ENCODE measurements around the gene TBL2. TPM values are rescaled to one million over a fixed set of nuclear protein-coding genes. Genes with fewer than 3 reads are reported as not detected.
"Not testable (repeated sequence)": the region's sequence is repeated elsewhere in the genome, so short reads cannot be mapped to it uniquely, and the experiment has no call there.

Gene TBL2
- total RNA-seq, 1 experiment from 2014 or later: 57.3 TPM

DNA sequence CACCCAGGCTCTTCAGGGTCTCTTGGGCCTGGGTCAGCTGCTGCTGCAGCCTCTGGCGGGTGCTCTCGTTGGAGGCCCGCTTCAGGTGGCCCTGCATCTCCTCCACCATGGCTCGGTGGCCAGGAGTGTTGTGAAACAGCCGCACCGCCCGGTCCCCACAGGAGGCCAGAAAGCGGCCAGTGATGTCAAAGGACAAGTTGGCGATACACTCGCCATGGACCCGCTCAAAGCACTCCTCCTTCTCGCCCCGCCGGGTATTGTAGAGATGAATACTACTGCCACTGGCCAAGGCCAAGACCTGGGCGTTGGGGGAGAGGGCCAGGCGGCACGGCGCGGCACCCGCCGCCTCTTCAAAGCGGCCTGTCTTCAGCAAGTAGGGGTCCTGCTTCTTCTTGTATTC lies 7.9 kb downstream of the TBL2 start:
- no peak for DNase-seq (ENCODE audit: low read depth)

DNA sequence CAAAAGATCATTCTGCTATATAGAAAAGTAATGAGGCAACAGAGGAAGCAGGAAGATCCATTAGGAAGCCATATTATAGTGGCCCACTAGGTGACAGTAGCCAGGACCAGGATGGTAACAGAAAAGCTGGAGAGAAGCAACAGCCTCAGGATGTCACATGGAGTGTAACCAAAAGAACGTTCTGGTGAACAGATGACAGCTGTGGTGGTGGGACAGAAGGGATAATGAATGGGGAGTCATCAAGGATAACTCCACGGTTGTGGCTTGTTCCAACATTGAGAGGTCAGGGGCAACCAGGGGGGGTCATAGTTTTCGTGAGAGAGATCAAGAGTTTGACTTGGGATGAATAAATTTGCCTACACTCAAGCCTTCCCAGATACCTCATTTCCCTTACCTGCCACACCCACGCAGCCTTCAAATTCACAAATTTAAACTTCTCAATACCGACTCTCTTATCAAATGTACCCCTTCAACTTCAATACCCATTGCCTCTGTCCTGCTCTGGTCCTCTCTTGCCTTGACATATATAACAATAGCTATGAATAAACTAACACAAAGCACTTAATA lies 9.3 kb downstream of the TBL2 start:
- DNase-seq (ENCODE audit: low read depth): no peak

DNA sequence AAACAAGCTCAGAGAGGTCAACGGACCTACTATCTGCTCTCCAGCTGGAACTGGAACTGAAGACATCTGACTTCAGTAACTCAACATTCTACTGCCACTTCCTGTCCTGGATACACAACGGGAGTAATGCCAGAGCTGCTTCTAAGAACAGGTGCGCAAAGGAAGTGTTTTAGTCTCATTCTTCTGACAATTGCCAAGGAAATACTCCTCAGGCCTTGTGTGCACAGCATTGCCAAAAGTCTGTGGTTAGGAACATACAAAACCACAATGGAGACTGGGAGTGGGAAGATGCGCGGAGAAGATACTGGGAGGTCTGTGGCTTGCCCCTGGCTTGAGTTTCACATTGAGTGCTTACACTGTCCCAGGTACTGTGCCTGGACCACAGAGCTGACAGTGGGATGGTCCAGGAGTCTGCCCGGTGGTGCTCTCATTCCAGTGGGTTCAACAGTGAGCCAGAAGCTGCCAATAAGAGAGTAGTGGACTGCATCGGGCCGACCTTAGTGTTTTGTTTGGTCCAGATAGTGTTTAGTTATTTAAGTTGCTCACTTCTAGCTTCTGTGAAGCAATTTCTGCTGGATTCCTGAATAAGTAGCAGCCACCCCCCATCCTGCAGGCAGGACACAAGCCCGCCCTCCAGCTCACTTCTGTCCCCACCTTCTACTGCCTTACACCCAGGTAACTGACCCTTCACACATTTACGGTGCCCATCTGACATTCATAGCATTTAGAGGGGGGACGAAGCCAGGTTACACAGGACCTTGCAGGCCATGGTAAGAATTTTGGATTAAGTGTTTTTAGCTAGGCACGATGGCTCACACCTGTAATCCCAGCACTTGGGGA lies 10.3 kb downstream of the TBL2 start:
- peak; percentile 23 for DNase-seq (ENCODE audit: low read depth)

DNA sequence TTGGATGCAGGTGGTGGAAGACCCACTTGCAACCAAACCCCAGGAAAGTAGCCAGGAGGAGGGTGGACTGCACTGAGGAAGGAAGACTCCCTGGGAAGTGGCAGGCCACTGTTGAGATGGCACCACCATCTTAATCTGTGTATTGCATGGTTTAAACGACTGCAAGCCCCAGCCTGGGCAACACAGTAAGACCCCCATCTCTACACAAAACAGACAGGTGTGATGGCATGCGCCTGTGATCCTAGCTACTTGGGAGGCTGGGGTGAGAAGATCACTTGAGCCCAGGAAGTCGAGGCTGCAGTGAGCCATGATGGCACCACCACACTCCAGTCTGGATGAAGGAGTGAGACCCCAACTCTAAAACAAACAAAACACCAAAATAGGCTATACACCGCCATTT lies 11.2 kb downstream of the TBL2 start:
- DNase-seq (ENCODE audit: low read depth): no peak

DNA sequence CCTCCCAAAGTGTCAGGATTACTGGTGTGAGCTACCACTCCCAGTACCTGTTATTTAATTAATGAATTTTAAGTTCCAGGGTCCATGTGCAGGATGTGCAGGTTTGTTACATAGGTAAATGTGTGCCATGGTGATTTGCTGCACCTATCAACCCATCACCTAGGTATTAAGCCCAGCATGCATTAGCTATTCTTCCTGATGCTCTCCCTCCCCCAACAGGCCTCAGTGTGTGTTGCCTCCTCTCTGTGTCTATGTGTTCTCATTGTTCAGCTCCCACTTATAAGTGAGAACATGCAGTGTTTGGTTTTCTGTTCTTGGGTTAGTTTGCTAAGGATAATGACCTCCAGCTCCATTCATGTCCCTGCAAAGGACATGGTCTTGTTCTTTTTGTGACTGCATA lies 11.9 kb downstream of the TBL2 start:
- DNase-seq (ENCODE audit: low read depth): not testable (repeated sequence)

DNA sequence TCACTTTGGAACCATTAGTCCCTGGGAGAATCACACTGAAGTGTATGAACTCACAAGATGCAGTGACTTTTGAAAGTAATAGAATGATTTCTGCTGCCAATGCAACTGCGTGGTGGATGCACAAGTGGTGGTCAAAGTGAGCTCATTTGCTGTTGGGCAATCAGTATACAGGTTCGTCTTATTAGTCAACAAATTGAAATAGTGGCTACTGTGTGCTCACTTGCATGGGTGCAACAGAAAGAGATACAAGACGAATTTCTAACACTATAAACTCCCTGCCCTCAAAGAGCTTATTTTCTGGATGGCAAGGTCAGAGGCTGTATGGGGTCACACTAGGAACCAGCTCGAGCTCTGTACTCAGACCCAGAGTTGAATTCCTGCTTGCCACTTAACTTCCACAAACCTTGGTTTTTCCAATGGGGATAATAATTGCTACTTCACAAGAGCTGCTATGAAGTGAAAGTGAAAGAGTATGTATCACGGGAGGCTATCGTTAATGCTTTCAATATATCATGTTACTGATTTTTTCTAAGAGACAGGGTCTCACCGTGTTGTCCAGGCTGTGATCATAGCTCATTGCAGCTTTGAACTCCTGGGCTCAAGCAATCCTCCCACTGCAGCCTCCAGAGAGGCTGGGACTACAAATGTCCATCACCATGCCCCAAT lies 12.6 kb downstream of the TBL2 start:
- DNase-seq (ENCODE audit: low read depth): no peak

DNA sequence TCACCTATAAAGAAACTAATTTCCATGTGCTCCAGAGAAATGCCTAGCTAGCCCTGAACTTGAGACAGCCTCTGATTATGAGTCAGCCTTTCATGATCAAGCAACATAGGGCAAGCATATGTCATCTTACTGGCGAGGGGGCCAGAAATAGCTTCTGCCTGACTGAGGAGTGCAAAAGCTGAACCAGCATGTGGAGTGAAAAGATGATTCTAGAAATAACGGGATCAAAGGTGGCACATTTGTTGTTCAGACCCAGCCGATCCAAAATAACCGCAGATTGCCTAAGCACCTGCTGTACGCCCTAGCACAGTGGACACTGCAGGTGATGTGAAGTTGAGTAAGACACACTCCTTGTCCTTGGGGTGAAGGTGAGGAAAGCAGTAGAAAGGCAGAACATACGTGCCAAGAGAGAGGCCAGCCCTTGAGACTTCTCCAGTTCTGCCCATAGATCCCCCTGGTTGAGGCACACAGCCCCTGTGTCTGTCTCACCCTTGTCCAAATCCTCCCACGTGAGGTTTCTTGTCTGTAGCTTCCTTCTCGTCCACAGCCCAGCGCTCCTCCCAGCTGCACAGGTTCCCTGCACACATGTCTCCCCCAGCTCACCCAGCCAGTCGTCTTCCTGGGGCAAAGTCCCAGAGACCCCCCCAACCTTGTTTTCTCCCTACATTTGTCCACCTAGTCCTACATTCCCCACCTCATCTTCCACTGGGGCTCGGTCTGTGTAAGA lies 18.1 kb downstream of the TBL2 start:
- DNase-seq (ENCODE audit: low read depth): peak; percentile 78

DNA sequence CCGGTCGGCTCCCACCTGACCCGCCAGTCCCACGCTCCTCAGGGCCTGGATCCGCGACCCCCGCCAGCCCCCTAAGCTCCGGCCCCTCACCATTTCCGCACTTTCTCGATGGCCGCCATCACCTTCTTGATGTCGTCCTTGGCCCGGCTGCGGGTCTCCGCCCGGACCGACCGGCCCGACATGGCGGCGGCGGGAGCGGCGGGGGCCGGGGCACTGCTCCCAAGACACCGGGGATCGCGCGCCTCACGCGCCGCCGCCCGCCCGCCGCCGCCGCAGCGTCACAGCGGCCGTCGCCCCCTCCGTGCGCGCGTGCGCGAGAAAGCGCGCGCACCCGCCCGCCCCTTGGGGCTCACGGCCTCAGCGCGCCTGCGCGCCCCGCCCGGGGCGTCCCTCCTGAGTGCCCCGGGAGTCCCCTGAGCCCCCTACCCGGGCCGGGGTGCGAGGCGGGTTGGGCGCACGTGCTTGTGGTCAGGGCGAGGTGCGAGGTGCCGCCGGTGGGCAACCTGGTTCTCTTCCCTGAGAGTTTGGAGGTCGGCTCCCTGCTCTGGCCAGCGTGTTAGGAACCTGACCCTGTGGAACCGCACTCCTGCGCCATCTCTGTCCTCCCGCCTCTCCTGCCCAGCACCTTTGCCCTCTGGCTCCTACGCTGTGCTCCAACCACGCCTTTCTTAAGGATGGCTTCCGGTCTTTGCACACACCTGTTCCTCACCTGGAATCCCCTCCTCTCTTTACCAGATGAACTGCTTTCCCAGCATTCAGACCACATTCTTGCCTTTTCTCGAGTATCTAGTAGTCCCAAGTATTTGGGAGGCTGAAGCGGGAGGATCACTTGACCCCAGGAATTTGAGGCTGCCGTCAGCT lies 20.8 kb downstream of the TBL2 start, which contains the start of gene BCL7B:
Gene BCL7B, minus strand, starts transcription at position 294 of the 861 bp plus-strand sequence. Its CDS starts 112 bp downstream, at position 182.
- peak; percentile 52 for DNase-seq (ENCODE audit: low read depth)

DNA sequence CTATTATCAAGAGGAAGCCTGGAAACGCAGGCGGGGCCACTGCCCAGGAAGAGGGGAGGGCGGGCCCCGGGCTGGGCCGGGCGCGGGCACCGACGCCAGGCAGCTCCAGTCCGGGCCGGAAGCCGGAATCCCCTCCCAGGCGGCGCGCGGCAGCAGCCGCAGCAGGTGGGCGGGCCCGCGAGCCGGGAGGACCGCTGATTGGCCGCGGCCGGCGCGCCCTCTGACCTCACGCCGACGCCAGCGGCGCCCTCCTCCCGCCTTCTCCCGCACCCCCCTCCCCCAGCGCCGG lies 21.3 kb downstream of the TBL2 start:
- peak; percentile 95 for DNase-seq (ENCODE audit: low read depth)

DNA sequence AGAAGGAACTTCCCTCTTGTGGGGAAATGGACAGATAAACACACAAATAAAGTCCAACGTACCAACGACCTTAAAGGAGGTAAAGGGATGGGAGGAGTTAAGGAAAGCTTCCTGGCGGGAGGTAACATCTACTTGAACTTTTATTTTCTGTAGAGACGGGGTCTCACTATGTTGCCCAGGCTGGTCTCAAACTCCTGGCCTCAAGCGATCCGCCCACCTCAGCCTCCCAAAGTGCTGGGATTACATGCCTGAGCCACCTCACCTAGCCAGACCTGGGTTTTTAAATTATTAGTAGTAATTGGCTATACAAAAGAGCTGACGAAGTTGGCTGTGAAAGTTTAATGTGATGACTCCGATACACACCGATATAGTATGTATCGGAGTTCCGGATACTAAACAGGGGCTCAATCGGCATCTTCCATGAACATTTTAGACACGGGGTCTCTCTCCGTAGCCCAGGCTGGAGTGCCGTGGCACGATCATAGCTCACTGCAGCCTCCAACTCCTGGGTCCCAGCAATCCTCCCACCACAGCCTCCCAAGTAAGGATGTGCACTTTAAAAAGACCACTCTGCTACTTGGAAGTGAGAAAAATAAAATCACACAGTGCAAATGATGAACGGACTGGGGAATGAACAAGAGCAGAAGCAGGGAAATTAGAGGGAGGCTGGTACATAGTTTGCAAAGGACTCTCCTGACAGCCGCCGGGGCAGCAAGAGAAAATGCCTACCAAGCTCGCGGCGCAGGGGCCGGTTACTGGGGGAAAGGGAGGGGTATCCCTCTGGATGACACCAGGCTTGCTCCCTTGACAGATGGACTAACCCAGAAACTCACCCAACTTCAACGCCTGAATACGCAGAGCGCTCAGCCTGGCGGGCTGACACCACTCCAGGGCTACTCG lies 21.9 kb downstream of the TBL2 start:
- DNase-seq (ENCODE audit: low read depth): no peak

DNA sequence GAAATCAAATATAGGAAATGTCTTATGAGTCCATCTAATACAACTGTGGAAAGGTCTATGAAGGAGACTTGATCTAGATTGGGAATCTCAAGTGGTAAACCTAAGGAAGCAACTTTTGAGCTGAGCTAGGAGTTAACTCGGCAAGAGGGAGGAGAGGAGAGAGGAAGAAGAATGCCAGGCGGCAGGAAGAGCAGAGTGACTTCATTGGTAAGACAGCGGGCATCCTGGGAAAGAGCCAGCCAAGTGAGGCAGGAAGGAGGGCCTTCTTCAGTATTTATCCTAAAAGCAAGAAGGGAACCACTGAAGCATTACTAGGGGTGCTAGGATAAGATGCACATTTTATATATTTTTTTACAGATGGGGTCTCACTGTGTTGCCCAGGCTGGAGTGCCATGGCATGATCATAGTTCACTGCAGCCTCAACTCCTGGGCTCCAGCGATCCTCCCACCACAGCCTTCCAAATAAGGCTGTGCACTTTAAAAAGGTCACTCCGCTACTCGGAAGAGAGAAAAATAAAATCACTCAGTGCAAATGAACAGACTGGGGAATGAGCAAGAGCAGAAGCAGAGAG lies 22.9 kb downstream of the TBL2 start:
- DNase-seq (ENCODE audit: low read depth): peak; percentile 24

DNA sequence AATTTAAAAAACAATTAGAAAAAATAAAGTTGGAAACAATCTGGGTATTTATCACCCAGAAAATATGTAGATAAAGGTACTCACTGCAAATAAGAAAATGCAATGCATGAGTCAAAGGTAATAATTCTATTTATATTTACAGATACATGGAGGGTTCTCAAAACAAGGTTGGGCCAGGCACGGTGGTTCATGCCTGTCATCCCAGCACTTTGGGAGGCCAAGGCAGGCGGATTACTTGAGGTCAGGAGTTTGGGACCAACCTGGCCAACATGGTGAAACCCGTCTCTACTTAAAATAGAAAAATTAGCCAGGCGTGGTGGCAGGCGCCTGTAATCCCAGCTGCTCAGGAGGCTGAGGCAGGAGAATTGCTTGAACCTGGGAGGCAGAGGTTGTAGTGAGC lies 28.3 kb downstream of the TBL2 start:
- DNase-seq (ENCODE audit: low read depth): not testable (repeated sequence)

DNA sequence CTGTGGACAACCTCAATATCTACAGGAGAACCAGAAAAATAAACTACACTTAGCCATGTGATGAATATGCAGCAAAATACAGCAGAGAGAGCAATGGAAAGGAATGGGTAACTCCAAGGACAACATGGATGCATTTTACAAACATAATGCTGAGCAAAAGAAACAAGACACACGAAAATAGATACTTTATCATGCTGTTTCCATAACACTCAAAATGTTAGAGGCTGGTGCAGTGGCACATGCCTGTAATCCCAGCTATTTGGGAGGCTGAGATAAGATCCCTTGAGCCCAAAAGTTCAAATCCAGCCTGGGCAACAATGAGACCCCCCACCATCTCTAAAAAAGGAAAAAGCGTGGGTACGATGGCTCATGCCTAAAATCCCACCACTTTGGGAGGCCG lies 29.2 kb downstream of the TBL2 start:
- DNase-seq (ENCODE audit: low read depth): no peak

DNA sequence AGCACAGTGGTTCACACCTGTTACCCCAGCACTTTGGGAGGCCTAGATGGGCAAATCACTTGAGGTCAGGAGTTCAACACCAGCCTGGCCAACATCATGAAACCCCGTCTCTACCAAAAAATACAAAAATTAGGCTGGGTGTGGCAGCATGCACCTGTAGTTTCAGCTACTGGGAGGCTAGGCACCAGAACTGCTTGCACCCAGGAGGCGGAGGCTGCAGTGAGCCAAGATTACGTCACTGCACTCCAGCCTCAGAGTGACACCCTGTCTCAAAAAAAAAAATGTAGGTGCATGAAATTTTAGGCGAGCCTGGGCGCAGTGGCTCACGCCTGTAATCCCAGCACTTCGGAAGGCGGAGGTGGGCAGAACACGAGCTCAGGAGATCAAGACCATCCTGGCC lies 30.5 kb downstream of the TBL2 start:
- no peak for DNase-seq (ENCODE audit: low read depth)

DNA sequence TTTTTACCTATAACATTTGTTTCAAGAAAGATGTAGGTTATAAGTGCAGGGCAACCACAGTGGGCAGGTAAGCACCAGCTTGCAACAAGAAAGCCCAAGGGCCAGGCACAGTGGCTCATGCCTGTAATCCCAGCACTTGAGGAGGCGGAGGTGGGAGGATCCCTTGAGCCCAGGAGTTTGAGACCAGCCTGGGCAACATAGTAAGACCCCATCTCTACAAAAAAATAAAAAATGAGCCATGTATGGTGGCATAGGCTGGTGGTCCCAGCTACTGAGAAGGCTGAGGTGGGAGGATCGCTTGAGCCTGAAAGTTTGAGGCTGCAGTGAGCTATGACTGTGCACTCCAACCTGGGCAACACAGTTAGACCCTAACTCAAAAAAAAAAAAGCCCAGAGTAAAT lies 33.7 kb downstream of the TBL2 start:
- no peak for DNase-seq (ENCODE audit: low read depth)

DNA sequence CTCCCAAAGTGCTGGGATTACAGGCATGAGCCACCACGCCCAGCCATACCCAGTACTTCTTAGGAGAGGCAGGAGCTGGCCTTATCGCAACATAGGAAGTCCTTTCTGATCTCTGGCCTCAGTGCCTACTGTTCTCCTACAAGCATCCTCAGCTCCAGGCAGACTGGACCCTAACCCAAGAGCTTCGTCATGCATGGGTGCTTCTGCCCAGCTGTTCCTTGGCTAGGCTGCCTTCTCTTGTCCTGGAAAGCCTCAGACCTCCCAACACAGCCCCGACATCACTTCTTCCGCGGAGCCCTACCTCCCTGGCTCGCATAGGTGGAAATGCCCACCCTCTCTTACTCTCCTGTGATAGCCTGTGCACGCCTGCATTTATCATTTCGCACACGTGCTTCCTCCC lies 36.7 kb downstream of the TBL2 start:
- no peak for DNase-seq (ENCODE audit: low read depth)

DNA sequence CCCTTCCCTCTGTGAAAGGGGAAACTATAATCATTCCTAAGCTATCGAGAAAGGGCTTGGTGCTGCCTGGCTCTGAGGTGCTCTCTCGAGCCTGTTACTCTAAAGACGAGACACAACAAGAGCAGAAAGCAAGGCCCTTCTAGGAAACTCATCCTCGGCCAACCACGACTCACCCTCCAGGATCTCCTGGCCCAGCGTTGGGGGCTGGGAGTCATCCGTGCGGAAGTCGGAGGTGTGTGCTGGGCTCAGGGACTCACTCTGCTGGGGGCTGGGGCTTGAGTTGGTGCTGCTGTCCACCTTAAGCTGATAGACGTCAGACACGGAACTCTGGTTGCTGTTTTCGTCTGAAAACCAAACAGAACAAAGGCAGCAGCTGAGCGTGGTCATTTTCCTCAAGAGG lies 38.7 kb downstream of the TBL2 start:
- no peak for DNase-seq (ENCODE audit: low read depth)

DNA sequence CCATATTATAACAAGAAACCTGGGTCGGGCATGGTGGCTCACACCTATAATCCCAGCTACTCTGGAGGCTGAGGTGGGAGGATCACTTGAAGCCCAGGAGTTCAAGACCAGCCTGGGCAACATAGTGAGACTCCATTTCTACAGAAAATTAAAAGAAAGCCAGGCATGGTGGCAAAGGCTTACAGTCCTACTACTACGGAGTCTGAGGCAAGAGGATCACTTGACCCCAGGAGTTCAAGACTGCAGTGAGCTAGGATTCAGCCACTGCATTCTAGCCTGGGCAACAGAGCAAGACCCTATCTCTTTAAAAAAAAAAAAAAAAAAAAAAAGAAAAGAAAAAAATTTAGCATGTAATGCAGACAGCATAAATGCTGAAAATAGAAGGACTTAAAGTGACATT lies 39.9 kb downstream of the TBL2 start:
- not testable (repeated sequence) for DNase-seq (ENCODE audit: low read depth)

DNA sequence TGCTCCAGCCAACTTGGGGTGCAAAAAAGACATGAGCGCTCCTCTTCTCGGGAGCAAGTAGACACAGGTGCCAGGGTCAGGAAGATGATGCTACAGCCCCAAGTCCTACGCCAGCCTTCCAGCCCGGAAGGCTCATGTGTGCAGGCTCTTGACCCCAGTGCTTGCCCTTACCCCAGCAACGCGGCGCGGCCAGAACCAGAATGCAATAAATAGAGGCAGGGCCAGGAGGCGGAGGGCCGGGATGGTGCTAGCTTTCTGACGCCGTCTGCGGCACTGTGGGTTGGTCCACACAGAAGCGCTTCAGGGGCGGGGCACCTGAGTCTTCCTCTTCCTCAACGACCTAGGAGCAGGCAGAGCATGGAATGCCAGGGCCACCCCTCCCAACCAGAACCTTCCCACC lies 41.3 kb downstream of the TBL2 start:
- no peak for DNase-seq (ENCODE audit: low read depth)

DNA sequence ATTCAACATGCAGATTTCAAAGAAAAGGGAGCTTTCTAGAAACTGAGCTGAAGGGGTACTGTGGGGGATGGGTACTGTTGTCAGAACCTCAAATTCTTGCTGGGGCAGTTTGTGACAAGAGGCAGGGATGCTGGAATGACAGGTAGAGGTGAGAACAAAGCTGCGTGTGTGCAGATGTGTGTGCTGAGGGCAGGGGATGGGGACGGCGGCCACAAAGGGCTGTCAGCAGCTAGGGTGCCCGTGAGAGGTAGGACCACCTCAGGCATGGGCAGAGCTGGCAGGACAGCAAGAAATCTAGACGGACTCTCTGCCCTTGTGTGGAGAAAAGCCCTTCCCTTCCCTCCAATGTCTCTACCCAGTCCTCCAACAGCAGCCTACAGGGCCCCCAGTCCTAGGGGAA lies 41.9 kb downstream of the TBL2 start:
- DNase-seq (ENCODE audit: low read depth): no peak

Data from HT1080 (cell line).